ENCODE results near the gene TAF4.

Gene TAF4

DNA sequence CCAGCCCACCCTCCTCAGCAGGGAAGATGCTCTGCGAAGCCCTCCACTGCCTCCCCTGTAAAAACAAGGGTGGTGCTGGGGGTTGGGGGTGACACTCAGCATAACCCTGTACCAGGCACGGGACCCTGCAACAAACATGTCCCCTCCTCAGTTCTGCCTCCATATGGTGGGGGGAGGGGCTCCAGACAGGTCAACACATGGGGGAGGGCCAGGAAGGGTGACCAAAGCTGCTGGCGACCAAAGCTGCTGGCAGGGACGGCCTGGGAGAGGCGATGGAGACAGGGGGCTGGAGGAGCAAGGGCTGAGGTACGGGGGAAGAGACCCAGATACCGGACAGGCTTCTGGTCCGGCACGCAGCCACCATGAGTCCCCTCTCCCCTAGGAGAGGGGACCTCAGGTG, 123.2 kb downstream of the TAF4 start:
- no peak overlapping the region for H3K4me3 ChIP-seq (ENCODE audit: low read depth, low read length)
- TF ChIP-seq, protein P1, sequence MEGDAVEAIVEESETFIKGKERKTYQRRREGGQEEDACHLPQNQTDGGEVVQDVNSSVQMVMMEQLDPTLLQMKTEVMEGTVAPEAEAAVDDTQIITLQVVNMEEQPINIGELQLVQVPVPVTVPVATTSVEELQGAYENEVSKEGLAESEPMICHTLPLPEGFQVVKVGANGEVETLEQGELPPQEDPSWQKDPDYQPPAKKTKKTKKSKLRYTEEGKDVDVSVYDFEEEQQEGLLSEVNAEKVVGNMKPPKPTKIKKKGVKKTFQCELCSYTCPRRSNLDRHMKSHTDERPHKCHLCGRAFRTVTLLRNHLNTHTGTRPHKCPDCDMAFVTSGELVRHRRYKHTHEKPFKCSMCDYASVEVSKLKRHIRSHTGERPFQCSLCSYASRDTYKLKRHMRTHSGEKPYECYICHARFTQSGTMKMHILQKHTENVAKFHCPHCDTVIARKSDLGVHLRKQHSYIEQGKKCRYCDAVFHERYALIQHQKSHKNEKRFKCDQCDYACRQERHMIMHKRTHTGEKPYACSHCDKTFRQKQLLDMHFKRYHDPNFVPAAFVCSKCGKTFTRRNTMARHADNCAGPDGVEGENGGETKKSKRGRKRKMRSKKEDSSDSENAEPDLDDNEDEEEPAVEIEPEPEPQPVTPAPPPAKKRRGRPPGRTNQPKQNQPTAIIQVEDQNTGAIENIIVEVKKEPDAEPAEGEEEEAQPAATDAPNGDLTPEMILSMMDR (IDR thresholded peaks at IDR 0.05; ENCODE audit: borderline replicate concordance, insufficient read depth, low read depth, low read length) = no peak

- no peak overlapping the region for H3K4me3 ChIP-seq (ENCODE audit: low read depth, low read length)
- TF ChIP-seq, protein P1 (IDR thresholded peaks at IDR 0.05; ENCODE audit: borderline replicate concordance, insufficient read depth, low read depth, low read length) = no peak
Measured at GRCh38 chr20:61941721-61942405, 123.8 kb downstream of the TAF4 start.

DNA sequence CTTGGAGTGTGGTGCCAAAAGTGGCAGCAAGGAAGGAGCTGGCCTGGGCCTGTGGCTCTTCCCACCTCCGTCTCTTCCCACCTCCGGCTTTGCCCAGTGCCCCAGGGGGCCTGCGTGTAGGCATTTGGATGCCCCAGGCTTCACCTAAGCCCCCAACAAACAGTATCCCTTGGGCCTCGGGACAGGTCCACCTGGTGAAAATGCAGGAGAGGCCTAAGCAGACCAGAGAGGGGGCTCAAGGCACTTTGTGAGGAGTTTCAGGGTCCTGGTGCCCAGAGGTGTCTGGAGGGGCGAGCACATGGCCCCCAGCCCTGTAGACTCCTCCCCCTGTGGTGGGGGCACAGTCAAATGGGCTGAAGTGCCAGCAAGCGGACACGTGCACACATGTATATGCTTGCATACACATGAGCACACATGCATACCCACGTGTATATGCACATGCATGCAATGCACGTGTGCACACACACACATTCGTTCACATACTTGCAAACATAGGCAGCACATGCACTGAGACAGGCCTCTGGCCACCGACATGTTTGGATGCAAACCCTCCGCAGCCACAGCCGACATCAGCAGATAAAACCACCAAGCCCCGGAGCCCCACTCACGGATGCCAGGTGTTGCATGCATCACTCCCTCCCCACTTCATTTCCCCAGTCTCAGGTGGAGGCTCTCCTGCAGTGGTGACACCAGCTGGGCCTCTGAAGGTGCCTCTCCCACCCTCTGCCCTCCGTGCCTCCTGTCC, 124.5 kb downstream of the TAF4 start:
- TF ChIP-seq, protein P1 (IDR thresholded peaks at IDR 0.05; ENCODE audit: borderline replicate concordance, insufficient read depth, low read depth, low read length) = no peak
- no peak overlapping the region for H3K4me3 ChIP-seq (ENCODE audit: low read depth, low read length)

GRCh38 chr20:61940491-61940890, 125.2 kb downstream of the TAF4 start:
- TF ChIP-seq, protein P1 (IDR thresholded peaks at IDR 0.05; ENCODE audit: borderline replicate concordance, insufficient read depth, low read depth, low read length) = no peak
- H3K4me3 ChIP-seq (ENCODE audit: low read depth, low read length) = no peak overlapping the region

DNA sequence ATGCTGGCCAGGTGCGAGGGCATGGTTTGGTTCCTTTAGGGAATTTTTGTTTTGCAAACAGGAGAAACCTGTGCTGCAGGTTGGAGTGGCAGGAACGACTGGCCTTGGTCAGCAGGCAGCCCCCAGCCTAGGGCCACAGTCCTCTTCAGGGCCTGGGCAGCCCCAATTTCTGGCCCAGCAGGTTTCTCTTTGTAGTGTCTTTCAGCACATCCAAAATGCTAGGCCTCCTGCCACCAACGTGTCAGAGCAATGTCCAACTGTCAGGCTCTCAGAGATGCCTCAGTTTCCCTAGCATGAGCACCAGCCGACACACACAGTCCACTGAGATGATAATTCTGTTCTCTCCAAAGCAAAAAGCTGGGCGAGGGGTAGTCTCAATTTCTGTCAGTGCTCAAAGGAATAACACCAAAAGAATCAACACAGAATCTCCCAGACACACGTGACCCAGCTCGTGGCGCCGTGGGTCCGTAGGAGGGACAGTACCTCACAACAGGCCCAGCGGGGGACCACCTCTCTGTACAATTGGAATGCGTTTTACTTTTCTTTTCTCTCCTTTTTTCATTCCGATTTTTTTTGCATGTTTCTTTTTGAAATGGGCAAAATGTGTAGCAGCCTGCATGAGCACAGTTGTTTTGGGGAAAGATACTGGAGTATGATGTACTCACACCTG, 125.9 kb downstream of the TAF4 start:
- no peak overlapping the region for H3K4me3 ChIP-seq (ENCODE audit: low read depth, low read length)
- TF ChIP-seq, protein P1 (IDR thresholded peaks at IDR 0.05; ENCODE audit: borderline replicate concordance, insufficient read depth, low read depth, low read length) = no peak

DNA sequence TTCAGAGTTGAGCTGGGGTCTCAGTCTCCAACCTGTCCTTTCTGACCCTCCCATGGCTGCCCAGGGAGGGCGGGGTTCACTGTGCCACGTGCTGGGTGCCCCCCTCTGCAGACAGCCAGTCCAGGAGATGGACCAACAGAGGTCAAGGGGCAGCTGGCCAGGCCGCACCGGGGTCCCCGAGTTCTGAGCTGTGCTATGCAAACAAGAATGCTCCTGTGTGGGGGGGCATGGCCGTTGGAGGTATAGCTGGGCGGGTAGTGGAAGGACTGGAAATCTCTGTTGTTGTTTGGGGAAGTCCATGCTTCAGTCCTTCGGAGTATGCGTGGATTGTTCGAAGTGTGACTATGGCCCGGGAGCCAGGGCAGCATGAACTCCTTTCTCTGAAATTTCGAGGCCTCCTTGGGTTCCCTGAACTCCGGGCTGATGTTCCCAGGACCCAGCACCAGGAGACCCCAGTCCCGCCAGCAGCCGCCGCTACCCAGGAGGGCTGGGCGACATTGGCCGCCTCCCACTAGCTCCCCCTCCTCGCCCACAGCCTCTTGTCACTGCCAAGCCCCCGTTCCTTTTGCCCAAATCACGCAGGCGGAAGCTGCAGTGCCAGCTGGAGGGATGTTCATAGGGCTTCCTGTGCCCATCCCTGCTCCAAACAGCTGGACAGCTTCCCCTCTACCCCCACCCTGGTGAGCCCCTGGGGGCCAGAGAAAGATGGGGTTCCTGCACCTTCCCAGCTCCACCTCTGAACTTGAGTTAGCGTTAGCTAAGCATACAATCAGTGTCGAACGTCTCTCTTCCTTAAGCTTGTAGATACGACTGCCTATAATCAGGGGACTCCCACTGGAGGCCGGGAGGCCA, 126.6 kb downstream of the TAF4 start:
- no peak overlapping the region for H3K4me3 ChIP-seq (ENCODE audit: low read depth, low read length)
- TF ChIP-seq, protein P1 (IDR thresholded peaks at IDR 0.05; ENCODE audit: borderline replicate concordance, insufficient read depth, low read depth, low read length) = no peak
